Mucosa of descending colon (tissue), 3 donors: ENCODE results near the gene PLXDC2. TPM values are rescaled to one million over a fixed set of nuclear protein-coding genes. Genes with fewer than 3 reads are reported as not detected.

Source experiments
- ATAC-seq: fragments of 200-7000 bp; cut with Tn5 transposase; one replicate; pipeline ENCODE4 v1.9.1; 2020; ENCODE audit warnings: mild to moderate bottlenecking, moderate library complexity
- DNase-seq, 3 donors: peaks; one replicate each; pipeline ENCODE4 v3.0.0-alpha.2; 2020
- H3K36me3 ChIP-seq: fragments of 200-600 bp; one replicate; pipeline ENCODE4 v1.8.0; 2021; ENCODE audit warnings: low read depth, mild to moderate bottlenecking
- H3K4me1 ChIP-seq: fragments of 200-600 bp; one replicate; pipeline ENCODE4 v1.8.0; 2021; ENCODE audit warnings: low read depth, mild to moderate bottlenecking
- H3K4me3 ChIP-seq: fragments of 200-600 bp; one replicate; pipeline ENCODE4 v1.8.0; 2021; ENCODE audit warnings: mild to moderate bottlenecking
- H3K9me3 ChIP-seq: fragments of 200-600 bp; one replicate; pipeline ENCODE4 v1.8.0; 2021; ENCODE audit warnings: mild to moderate bottlenecking
- intact Hi-C, 2 donors: fragments of 100-400 bp; cut with DNase I in 1 of 2; cut with micrococcal nuclease in 1 of 2; formaldehyde crosslinking; loops; one replicate each; pipeline versions ENCODE4 v1.11.0 to v1.11.1; 2022; cut with DNase I, micrococcal nuclease
- total RNA-seq, 3 donors: library from RNA; stranded (reverse); fragmentation: NEBNext Ultra II Directional in 2 of 3; extraction: Animal tissue kit (Norgen Biotek cat#: 25700) in 2 of 3; gene quantifications; one replicate each; pipeline versions ENCODE4 v1.2.1 to v1.2.4, GENCODE V29; 2021 to 2023
- TF ChIP-seq, protein P1 (sequence below): fragments of 200-600 bp; IDR thresholded peaks from one replicate; pipeline ENCODE4 v1.8.0; 2022; ENCODE audit warnings: antibody characterized with exemption, mild to moderate bottlenecking
- donor health status: DM: no; HTN: no; CAD: no; lungs with moderate emphysema.
- donor health status: DM: no; HTN: no; CAD: no.
- donor health status: DM: no; HTN: yes; CAD: no.

Gene PLXDC2
- total RNA-seq, 3 donors from 2014 or later = 19.9 to 31.6 (median 30.3) TPM

DNA sequence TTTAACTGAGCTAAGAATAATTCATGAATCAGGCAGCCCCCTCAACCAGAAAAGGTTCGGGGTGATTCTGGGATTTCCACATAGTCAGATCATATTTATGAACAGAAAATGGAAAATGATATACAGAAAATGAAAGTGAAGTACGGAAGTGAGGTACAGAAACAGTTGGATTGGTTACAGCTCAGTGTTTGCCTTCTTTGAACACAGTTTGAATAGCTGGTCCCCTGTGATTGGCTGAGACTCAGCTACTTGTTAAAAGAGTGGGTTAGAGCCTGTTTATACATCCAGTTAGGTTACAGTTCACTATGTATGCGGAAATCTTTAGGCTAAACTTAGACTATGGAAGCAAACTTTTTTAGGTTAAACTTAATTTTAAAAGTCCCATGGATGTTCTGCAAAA is 511.7 kb downstream of the PLXDC2 start:
- Histone ChIP-seq H3K9me3 (no peaks in the 10 kb centered on the region), H3K4me1 (no peaks in the 10 kb centered on the region), H3K36me3 (no peaks in the 10 kb centered on the region), H3K4me3 (no peak overlapping the region)
- intact Hi-C loops = no loop called here
- TF ChIP-seq, protein P1, sequence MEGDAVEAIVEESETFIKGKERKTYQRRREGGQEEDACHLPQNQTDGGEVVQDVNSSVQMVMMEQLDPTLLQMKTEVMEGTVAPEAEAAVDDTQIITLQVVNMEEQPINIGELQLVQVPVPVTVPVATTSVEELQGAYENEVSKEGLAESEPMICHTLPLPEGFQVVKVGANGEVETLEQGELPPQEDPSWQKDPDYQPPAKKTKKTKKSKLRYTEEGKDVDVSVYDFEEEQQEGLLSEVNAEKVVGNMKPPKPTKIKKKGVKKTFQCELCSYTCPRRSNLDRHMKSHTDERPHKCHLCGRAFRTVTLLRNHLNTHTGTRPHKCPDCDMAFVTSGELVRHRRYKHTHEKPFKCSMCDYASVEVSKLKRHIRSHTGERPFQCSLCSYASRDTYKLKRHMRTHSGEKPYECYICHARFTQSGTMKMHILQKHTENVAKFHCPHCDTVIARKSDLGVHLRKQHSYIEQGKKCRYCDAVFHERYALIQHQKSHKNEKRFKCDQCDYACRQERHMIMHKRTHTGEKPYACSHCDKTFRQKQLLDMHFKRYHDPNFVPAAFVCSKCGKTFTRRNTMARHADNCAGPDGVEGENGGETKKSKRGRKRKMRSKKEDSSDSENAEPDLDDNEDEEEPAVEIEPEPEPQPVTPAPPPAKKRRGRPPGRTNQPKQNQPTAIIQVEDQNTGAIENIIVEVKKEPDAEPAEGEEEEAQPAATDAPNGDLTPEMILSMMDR = no peak
- DNase-seq (no peak), ATAC-seq (no peak)

GRCh38 chr10:20330246-20330645 is 514.0 kb downstream of the PLXDC2 start:
- H3K9me3 ChIP-seq = no peaks in the 10 kb centered on the region
- no peaks in the 10 kb centered on the region for H3K36me3 ChIP-seq
- H3K4me3 ChIP-seq = no peak overlapping the region
- ATAC-seq (no peak), DNase-seq (no peak)
- TF ChIP-seq, protein P1 = no peak
- no peaks in the 10 kb centered on the region for H3K4me1 ChIP-seq
- intact Hi-C loops = no loop called here

- intact Hi-C loops = no loop called here
- DNase-seq (no peak), ATAC-seq (no peak)
- Histone ChIP-seq H3K36me3 (no peaks in the 10 kb centered on the region), H3K9me3 (no peaks in the 10 kb centered on the region), H3K4me3 (no peak overlapping the region), H3K4me1 (no peaks in the 10 kb centered on the region)
- TF ChIP-seq, protein P1 = no peak
Measured at GRCh38 chr10:20334559-20334958, 518.3 kb downstream of the PLXDC2 start.
